Coronary artery (tissue), 2 donors: ENCODE results near the gene TBC1D2B.
A peak's percentile ranks its signal among the peaks of the same experiment; 100 is the strongest.
"Not testable (repeated sequence)": the region's sequence is repeated elsewhere in the genome, so short reads cannot be mapped to it uniquely, and the experiment has no call there.

Experiments used
- DNase-seq: peaks from one replicate; pipeline ENCODE4 v3.0.0-alpha.2; 2017; ENCODE audit warnings: low spot score
- H3K27ac ChIP-seq, 2 donors: fragments of 200-600 bp; sonication (generic); one replicate each; pipeline ENCODE4 v1.5.1; 2016 to 2019
- H3K4me3 ChIP-seq: fragments of 200-600 bp; sonication (generic); 2 replicates; pipeline ENCODE4 v1.5.1; 2016; ENCODE audit warnings: mild to moderate bottlenecking, moderate library complexity
- TF ChIP-seq, protein P1 (sequence below): fragments of 200-600 bp; sonication (generic); IDR thresholded peaks from one replicate; pipeline ENCODE4 v1.5.1; 2019; ENCODE audit warnings: antibody characterized with exemption

The TBC1D2B gene

GRCh38 chr15:77994893-77995536 lies 82.5 kb downstream of the TBC1D2B start:
- not testable (repeated sequence) for H3K4me3 ChIP-seq
- H3K27ac ChIP-seq = peak overlapping the region; percentile 80 to 89
- DNase-seq = peak; percentile 76

- peak; percentile 97 for DNase-seq
- Histone ChIP-seq H3K27ac (peak overlapping the region; percentile 80 to 89), H3K4me3 (peak overlapping the region; percentile 33)
Observed at GRCh38 chr15:77993970-77994693, 83.4 kb downstream of the TBC1D2B start.

DNA sequence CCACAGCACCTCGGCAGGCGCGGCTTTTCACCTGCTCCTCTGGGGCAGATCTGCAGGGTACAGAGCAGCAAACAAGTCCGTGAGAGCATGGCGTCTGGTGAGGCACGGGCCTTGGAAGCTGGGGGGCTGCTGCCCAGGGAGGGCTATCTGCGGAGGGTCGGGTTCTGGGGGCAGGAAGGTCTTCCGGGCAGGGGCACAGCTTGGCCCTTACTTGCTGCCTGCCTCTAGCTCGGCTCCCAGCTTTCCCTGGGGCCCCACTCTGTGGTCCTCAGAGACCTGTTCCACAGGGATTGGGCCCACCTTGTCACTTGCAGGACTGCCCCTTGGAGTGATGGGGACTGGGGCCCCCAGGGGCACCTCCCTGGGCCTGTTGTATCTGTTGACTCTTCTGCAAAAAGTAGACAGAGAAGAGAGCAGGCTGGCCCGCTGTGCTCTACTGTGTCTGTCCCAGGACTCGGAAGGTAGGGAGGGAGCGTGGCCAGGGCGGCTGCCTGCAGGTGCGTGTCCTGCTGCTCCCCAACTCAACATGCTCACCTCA lies 84.1 kb downstream of the TBC1D2B start:
- H3K27ac ChIP-seq = peak overlapping the region; percentile 80 to 89
- no peak for DNase-seq
- peak overlapping the region; percentile 33 for H3K4me3 ChIP-seq
- TF ChIP-seq, protein P1, sequence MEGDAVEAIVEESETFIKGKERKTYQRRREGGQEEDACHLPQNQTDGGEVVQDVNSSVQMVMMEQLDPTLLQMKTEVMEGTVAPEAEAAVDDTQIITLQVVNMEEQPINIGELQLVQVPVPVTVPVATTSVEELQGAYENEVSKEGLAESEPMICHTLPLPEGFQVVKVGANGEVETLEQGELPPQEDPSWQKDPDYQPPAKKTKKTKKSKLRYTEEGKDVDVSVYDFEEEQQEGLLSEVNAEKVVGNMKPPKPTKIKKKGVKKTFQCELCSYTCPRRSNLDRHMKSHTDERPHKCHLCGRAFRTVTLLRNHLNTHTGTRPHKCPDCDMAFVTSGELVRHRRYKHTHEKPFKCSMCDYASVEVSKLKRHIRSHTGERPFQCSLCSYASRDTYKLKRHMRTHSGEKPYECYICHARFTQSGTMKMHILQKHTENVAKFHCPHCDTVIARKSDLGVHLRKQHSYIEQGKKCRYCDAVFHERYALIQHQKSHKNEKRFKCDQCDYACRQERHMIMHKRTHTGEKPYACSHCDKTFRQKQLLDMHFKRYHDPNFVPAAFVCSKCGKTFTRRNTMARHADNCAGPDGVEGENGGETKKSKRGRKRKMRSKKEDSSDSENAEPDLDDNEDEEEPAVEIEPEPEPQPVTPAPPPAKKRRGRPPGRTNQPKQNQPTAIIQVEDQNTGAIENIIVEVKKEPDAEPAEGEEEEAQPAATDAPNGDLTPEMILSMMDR = no peak

GRCh38 chr15:77992356-77993222 lies 84.9 kb downstream of the TBC1D2B start:
- peak overlapping the region; percentile 82 to 89 for H3K27ac ChIP-seq
- no peak for DNase-seq
- no peak overlapping the region for H3K4me3 ChIP-seq
- TF ChIP-seq, protein P1 = no peak

DNA sequence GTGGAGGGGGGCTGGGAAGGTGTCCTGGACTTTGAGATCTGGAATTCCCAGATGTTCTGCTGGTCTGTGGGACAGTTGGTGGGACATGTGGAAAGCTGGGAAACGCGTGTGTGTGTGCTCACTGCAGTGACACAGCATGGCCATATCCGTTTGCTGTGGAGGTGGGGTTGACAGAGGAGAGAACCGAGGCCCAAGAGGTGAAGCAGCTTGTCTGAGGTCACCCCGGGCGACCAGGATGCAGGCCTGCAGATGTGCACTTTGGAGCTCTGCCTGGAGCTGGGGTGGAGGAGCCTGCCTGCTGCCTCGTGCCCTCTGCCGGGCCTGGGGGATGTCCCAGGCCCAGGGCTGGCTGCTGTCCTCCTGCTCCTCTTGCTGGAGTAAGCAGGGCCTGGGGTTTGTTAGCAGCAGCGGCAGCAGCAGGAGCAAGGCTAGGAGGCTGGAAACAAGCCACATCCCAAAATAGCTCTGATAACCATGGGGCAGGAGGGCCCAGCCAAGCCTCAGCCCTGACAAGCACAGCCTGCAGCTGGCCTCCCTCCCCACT lies 85.8 kb downstream of the TBC1D2B start:
- H3K27ac ChIP-seq = peak overlapping the region; percentile 82 to 89
- H3K4me3 ChIP-seq = not testable (repeated sequence)
- DNase-seq = peak; percentile 89

- DNase-seq = no peak
- Histone ChIP-seq H3K27ac (peak overlapping the region; percentile 82 to 89), H3K4me3 (no peak overlapping the region)
- TF ChIP-seq, protein P1 = no peak
Observed at GRCh38 chr15:77991029-77991406, 86.5 kb downstream of the TBC1D2B start.

GRCh38 chr15:77989296-77990143 lies 88.0 kb downstream of the TBC1D2B start:
- no peak overlapping the region for H3K4me3 ChIP-seq
- H3K27ac ChIP-seq = peak overlapping the region in 1 of 2 donors; percentile 89
- TF ChIP-seq, protein P1 = no peak
- DNase-seq = peak; percentile 75
